ENCODE results near the gene GPATCH4.
"Not testable (repeated sequence)": the region's sequence is repeated elsewhere in the genome, so short reads cannot be mapped to it uniquely, and the experiment has no call there.

Gene GPATCH4

DNA sequence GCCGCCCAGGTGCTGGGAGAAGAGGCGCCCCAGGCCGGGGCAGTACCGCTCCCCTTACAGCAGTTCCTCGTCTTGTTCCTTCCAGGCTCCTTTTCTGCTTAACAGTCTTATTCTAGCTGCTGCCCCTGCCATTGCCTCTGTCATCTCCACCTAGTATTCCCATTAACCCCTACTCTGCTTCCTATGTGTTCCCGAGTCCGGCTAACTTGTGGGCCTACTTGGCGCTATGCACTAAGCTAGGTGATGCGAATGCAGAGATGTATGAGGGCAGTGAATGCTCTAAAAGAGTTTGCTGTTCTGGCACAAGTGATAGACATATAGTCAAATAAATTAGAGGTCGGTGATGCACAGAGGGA, 28.6 kb downstream of the GPATCH4 start:
- DNase-seq, result no peak

DNA sequence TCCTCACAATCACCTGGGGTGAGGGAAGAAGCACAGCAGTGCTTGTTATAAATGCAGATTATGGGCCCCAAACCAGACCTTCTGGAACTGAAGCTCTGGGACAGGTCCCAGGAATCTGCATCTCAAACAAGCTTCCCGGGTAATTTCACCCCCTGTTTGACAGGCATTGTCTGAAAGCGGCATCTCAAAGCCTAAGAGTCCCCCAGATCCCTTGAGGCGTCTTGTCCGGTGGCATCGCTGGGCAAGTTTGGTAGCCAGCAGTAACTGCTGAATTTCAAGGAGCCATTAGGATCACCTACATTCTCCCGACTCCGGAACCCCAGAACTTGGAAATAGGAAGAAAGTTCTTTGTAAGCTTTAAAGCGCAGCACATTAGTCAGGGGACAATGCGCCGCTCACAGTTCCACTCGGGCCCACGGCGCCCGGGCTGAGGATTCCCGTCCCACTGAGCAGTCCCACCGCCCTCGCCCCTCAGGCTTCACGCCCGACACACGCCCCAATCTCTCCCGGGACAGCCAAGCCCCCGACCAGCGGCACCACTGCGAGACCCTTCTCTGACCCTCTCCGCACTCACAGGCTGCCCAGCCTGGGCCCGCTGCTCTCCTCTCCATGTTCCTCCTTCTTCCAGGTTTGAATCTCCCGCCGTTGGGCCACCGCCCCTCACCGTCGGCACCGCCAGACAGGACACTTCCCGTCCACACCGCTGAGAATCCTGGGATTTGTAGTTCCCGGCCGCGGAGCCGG, 29.2 kb downstream of the GPATCH4 start, which contains the start of gene IQGAP3:
Gene IQGAP3 (minus strand): TSS at position 647 of the 744 bp plus-strand sequence. CDS start 36 bp downstream, at position 611.
- DNase-seq, result peak; percentile 89

DNA sequence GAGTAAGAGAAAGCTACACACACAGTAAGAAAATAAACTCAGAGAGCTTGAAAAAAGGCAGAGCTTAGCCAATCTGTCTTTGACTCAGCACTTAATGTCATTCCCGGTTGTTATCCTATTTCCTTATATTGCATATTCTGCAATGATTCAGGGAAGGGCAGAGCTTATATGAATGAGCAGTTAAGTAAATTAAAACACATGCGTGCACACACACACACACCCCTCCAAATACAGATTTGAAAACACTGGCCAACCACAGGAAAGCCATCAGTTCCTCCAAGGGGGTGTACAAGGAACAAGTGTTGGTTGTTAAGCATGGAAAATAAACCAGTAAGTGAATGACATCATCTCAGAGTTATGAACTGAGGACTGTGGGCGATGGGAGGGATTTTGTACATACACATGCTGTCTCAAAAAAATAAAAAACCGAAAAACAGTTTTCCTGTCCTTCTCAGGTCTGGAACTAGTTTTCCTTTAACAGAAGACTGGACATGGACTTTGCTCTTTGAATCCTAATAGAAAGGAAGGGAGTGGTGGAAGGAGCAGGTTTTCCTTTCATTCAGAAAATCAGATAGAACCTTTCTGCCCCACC, 29.9 kb downstream of the GPATCH4 start:
- peak; percentile 53 for DNase-seq

DNA sequence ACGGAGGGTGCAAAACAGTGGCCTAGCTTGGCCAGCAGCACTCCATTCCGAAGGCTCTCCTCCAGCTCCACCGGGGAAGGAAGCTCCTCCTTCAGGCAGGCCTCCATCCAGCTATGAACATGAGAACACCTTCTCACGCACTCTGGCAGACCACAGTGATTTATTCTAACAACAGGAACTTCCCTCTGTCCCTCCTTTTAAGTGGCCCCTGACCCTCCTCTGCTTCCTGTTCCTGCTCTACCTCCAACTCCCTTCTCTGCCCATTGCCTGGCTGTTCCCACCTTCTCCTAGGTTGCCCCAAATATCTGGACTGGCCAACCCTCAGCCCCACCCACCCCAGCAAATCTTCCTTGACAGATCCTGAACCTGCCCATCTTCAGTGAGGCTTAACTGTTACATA, 34.8 kb downstream of the GPATCH4 start:
- DNase-seq, result no peak

DNA sequence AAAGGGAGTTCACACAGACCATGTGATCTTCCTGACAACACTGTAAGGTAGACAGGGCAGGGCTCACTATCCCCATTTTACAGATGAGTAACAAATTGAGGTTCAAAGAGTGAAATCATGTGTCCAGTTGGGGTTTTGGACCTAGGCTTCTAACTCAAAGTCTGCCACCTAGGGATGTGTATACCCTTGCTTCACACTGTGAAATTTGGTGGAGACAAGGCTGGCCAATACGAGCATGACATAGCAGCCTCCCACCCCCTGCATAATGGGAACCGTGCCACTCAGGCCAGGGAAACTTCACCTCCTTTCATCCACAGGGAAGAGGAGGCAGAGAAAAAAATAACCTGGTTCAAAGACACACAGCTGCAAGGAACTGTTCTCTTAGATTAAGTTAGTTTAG, 35.8 kb downstream of the GPATCH4 start:
- DNase-seq, result no peak

DNA sequence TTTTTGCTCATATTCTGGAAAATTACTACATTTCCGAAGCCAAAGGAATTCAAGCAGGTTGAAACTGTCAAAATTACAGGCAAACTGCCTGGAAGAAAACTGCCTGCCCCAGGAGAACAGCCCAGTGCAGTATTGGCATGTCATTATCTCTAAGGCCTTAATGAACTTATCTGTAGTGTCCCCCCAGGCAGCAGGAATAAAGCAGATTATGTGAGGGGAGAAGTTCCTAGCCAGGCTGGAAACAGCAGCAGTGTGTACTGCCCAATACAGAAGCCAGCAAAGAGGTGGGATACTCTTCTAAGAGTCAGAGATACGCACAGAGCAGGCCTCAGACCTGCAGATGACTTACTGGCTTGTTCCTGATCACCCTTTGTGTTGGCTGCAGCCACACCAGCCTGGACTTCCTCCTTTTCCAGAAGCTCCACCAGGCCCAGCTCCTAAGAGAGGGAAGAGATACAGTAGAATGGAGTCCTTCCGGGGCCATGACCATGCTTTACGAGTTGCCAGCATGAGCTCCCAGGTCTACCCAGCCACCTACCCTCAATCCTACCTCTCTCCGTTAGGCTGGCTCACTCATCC, 40.6 kb downstream of the GPATCH4 start:
- DNase-seq, result no peak

DNA sequence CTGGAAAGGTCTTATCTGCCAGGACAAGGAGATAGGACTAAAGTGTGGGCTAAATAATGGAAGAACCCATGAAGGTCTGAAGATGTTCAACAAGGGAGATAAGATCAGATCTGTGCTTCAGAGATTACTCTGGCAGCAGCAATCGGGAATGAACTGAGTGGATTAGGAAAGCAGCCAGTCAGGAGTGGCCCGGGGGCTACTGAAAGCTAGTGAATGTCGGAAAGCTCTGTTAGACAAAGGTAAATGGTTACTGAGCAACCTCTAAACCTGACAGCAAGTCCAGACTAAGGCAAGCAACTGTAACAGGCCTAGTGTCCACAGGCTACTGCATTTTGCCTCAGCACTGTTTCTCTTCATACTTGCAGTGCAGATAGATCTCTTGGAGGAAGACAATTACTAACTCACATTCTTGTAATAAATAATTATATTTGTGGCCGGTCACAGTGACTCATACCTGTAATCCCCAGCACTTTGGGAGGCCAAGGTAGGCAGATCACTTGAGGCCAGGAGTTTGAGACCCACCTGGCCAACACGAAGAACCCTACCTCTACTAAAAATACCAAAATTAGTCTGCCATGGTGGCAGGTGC, 41.4 kb downstream of the GPATCH4 start:
- DNase-seq, result no peak

DNA sequence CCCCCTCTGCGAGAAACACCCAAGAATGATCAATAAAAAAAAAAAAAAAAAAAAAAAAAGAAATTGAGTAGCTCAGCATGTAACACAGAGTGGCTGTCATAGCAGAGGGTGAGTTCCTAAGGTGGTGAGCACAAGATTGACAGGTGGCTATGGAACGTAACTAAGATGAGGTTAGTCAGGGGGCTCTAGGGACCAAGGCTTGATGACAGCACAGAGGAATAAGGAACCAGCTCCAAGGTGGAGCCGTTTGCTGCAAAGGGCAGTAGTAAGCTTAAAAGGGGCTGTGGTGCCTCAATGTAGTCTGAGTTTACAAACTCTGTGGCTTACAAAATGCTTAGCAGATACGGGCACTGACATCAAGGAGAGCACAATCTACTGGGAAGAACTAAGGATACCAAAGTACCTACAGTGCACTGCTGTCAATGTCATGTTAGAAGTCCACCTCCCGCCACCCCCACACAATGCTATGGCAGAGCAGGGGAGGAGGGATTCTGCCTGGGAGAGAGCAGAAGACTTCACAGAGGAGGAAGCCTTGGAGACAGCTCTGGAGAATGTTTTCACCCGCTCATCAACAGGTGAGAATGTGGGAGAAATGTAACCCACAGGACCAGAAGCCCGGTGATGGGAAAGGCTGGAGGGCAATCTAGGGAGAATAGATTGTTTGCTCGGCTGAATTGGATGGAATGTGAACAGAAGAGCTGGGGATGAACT, 42.0 kb downstream of the GPATCH4 start:
- no peak for DNase-seq

DNA sequence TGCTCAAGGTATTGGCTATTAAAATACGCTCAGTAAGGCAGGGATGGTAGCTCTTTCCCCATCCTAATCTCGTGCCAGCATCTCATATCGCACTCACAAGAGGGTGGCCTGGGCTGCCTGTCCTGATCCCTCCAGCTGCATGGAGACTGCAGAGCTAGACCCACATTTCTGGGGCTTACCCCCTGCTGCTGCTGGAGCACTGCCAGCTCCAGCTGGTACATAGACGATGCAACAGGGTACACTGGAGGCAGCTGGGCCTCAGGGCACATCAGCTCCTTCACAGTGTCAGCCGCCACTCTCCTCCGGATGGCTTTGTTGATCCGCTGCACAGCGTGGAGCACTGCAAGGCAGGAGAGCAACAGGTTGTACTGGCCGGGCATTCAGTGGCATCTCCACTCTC, 44.9 kb downstream of the GPATCH4 start:
- DNase-seq, result no peak

DNA sequence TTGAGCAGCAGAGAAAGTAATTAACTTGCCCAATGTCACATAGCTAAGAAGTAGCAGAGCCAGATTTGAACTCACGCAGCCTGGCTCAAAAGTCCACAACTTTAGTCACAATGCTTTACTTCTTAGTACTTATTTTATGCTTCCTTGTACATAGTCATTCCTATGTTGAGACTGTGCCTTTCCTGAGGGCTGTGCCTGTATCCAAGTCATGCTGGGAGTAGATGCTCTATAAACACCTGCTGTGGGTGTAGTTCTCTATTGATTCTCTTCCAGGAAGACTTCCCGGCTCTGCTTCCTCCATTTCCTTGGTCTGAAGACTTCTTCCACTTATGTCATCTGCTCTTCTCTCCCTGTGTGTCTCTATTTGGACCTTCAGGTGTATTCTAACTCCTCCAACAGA, 45.6 kb downstream of the GPATCH4 start:
- DNase-seq, result no peak

DNA sequence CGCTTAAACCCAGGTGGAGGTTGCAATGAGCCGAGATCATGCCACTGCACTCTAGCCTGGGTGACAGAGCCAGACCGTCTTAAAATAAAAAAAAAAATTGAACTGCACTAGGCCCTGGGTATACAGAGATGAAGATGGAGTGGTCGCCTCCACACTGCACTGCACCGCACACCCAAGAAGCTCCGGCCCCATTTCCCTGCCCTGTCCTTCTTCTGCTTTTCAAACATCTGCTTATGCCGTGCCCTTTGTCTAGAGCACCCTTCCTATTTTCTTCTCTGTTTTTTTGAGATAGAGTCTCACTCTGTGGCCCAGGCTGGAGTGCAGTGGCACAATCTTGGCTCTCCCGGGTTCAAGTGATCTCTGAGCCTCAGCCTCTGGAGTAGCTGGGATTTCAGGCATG, 46.3 kb downstream of the GPATCH4 start:
- no peak for DNase-seq

DNA sequence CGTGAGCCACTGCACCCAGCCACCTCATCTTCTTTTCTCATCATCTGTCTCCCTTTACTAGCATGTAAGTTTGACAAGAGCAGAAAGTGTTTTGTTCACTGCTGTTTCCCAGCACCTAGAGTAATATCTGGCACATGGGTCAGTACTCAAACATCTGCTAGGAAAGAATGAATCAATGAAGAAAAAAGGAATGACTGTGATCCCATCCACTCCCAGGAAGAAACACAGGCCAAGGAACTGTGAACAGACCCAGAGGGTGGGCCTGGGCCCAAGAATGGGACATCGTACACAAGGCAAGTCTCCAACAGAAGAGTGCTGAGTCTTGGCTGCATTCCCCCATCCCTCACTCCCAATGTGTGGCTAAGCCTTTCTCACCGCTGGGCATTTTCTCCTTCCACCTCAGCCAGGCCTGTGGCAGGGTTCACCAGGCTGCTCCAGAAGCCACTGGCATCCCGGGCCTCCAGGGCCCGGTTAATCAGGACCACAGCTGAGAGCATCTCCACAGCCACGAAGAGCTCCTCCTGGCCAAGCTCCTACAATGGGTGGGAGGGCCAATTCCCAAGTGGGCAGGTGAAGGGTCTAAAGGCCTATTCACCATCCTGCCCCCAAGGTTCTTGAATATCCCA, 47.3 kb downstream of the GPATCH4 start:
- no peak for DNase-seq

DNA sequence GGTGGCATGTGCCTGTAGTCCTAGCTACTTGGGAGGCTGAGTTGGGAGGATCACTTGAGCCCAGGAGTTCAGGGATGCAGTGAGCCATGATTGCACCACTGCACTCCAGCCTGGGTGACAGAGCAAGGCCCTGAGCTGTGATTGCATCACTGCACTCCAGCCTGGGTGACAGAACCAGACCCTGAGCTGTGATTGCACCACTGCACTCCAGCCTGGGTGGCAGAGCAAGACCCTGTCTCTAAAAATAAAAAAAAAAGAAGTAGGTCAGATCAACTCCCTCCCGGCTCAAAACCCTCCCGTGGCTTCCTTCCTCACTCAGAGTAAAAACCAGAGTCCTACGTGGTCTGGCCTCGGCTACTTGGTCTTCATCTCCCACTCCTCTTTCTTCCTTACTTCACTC, 48.3 kb downstream of the GPATCH4 start:
- DNase-seq, result not testable (repeated sequence)

DNA sequence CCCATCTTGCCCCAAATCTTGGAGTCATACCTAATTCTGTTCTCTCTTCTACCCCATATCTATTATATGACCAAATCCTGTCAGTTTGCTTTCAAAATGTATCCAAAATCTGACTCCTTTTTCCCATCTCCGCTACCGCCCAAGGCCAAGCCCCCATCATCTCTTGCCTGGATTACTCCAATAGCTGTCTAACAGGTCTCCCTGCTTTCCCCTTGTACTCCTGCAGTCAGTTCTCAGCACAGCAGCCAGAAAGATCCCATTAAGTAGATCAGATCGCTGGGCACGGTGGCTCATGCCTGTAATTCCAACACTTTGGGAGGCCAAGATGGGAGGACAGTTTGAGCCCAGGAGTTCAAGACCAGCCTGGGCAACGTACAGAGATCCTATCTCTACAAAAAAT, 48.8 kb downstream of the GPATCH4 start:
- DNase-seq, result no peak

DNA sequence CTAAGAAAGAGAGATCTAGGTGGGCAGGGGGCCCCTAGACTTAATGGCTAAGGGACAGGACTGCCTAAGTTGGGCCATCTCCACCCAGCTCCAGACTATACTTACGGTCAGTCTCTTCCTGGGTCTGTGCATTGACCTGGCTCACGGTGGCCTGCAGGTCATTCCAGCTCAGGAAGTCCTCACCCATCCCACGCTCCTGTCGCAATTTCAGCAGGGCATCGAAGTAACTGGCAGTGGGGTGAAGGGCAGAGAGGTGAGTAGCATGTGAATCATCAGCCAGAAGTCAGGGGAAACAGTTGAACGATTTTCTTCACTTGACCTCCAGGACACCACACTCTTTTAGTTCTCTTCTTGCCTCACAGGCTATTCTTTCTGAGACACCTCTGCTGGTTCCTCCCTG, 49.4 kb downstream of the GPATCH4 start:
- DNase-seq, result no peak

DNA sequence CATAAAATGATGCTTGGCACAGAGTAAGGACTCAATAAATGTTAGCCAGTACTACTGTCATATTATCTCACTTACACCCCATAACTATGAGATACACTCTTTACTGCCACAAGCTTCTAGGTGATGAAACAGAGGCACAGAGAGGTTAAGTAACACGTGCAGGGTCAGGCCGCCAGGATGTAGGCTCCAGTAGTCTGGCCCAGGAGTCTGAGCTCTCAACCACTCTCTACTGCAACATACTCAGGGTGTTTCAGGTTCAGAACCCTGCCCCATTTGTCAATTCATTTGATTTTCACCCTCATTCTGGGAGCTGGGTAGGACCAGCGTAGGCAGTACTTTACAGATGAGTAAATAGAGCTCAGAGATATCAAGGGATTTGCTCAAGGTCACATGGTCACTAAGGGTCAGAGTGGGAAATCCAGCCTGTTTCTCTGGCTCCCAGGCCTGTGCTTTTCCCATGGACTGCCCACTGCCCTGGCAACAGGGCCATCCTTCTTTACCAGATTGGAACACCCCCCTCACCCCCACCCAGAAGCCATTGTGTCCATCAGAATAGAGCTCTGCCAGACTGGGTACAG, 50.1 kb downstream of the GPATCH4 start:
- DNase-seq, result no peak

DNA sequence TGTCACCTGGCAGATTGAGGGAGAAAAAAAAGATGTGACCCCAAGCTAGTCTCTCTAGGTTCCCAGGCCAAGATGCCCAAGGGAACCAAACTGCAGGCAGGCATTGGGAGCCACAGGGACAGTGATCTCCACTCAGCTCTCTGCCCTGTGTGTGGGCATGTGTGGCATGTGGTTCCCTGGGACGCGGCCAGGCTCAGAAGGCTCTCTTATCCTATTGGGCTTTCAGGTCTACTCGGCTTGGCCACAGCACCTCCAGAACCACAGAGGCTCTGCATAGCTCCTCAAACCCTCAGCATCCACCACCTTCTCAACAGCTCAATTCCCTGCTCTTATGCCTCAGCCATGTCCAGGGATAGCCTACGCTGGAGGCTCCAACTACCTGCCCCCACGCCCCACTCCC, 50.9 kb downstream of the GPATCH4 start:
- DNase-seq, result no peak

DNA sequence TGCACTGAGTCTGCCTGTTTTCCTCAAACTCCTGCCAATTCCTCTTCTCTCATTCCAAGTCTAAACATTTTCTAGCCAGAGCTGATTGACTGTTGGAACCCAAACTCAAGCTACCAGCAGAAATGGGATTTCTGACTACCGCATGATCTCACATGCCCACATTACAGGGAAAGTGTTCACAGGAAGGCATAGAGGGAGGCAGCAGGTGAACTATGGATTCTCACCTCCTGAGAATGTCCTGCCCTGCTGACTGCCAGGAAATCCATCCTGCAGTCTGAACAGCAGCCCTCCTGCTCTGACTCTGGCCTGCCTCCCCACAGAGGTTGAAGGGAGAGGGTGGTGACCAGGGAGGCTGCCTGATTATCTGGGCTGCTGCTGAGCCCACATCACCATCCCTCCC, 51.4 kb downstream of the GPATCH4 start:
- DNase-seq, result no peak

DNA sequence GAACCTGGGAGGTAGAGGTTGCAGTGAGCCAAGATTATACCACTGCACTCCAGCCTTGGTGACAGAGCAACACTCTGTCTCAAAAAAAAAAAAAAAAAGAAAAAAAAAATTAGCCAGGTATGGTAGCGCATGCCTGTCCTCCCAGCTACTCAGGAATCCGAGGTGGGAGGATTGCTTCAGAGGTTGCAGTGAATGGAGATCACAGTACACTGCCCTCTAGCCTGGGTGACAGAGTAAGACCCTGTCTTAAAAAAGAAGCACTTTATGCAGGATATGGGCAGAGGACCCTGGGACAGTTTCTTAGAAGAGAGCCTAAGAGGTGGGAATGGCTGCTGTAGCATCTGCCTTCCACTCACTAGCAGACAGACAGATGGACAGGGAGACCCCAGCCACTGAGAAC, 51.9 kb downstream of the GPATCH4 start:
- DNase-seq, result no peak

DNA sequence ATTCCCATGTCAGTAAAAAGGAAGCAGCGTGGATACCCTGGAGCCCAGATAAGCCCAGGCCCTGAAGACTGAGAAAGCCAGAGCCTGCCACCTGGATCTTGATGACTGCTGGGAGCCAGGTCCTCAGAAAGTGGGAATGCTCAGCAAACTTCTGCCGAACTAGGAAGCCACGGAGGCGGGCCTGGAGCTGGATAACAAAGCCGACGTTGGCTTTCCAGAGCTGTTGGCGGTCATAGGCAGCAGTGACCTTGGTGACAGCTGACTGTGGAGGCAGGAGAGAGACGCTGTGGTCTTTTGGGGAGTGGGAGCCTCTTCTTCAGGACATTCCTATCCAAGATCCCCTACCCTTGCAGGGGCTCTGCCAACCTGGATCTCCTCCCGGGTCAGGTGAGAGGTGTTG, 53.3 kb downstream of the GPATCH4 start:
- no peak for DNase-seq

DNA sequence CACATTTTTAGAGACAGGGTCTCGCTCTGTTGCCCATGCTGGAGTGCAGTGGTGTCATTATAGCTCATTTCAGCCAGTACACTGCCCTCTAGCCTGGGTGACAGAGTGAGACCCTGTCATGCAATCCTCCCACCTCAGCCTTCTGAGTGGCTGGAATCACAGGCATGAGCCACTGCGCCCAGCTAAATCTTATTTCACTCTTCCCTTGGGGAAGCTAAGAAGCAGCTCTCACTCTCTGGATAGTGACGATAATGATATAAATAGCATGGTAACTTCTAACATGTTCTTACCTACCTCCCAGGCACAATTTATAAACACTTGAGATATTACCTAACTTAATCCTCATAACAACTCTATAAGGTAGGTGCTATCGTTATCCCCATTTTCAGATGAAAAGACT, 53.8 kb downstream of the GPATCH4 start:
- no peak for DNase-seq

DNA sequence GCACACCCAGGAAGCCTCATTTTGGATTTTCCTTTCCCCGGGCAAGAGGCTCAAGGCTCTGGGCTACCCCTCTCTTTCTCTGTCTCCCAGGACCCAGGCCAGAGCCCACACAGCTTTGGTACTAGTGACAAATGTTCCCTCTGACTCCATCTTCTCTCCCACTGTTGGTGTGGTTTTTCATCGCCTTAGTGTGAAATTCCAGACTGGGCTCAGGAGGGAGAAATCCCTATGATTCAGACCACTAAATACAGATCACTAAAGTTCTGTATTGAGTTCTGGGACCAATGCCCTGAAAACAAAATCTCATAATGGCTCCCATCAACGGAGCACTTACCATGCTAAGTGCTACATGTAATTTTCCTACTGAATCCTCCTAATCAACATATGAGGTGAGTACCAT, 55.0 kb downstream of the GPATCH4 start:
- DNase-seq, result no peak
